GM19239 (cell line): ENCODE measurements around the gene MMP21.

Experiments
- DNase-seq: peaks from one replicate; pipeline ENCODE4 v3.0.0; 2011; ENCODE audit warnings: low spot score; ENCODE audit not compliant: insufficient read length
- FAIRE-seq: peaks from 2 replicates; lab custom pipeline; 2011; peaks lifted over from hg19 to GRCh38; lab: Jason Lieb, UNC

MMP21 gene

GRCh38 chr10:125795128-125795527 lies 19.5 kb upstream of the MMP21 start:
- FAIRE-seq (no peak), DNase-seq (no peak)

GRCh38 chr10:125792342-125793300 lies 17.0 kb upstream of the MMP21 start:
- no peak for DNase-seq
- no peak for FAIRE-seq

DNA sequence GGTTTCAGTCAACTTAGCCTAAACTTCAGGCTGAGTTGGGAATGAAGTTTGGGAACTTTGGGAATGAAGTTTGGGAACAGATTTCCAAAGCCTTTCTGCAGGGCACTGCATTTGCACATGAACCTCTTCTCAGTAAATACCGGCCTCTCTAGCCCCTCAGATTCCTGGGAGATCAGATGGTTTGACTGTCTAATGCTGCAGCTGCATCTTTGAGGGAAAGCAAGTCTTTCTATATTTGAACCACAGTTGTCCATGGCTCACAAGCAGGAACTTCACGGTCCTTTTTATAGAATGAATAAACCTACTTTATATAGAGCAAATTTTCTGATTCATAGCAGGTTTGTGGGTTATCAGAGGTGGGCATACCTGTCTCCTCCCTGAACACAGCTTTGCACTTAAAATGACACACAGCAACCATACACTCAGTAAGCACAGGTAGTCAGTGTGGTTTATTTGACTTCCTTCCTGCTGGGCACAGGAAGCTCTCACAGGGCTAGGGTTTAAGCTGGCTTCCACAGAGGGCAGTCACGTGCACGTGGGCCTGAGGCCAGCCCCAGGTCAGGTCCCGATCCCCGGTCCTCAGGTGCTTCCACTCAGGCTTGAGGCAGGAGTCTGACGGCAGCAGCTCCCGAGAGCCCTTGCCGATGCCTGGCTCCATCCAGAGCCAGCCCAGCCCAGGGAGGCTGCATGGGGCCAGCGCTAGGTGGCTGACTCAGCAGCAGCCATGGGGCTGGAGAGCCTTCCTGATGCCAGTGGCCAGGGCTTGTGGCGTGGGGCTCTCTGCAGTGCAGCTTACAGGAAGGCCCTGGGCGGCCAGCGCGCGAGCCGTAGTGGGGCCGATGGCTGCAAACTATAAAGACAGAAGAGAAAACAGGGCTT lies 12.8 kb upstream of the MMP21 start:
- DNase-seq (no peak), FAIRE-seq (no peak)

- FAIRE-seq, result no peak
- DNase-seq, result no peak
These were observed 10.2 kb upstream of the MMP21 start for GRCh38 chr10:125785791-125786190.

- DNase-seq, result peak; percentile 36
- FAIRE-seq, result peak; percentile 98
These were observed 8.3 kb upstream of the MMP21 start for GRCh38 chr10:125783957-125784356.

GRCh38 chr10:125783408-125783807 lies 7.8 kb upstream of the MMP21 start:
- no peak for DNase-seq
- no peak for FAIRE-seq

- no peak for FAIRE-seq
- no peak for DNase-seq
These were observed 7.0 kb upstream of the MMP21 start for GRCh38 chr10:125782616-125783015.

GRCh38 chr10:125782054-125782453 lies 6.4 kb upstream of the MMP21 start:
- no peak for FAIRE-seq
- DNase-seq, result no peak

DNA sequence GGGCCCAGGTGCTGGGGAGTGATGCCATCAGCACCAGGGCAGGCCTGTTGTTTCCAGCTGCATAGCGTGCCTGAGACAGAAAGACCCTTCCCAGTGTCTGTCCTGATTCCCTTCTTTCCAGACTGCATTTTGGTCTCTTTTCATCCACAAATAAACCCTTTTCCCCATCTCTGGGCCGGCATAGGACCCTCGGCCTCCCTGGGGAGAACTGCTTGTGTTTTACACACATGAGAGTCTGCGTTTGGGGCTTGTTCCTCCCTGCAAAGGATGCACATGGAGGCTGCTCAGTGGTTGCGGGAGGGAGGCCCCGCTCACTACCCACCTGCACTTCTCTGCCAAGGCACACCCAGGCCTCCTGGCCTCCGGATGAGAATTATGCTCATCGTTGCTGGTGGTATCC lies 5.8 kb upstream of the MMP21 start:
- no peak for DNase-seq
- FAIRE-seq, result no peak

- DNase-seq, result no peak
- FAIRE-seq, result no peak
These were observed 4.0 kb upstream of the MMP21 start for GRCh38 chr10:125779403-125780327.

GRCh38 chr10:125778556-125778955 lies 2.9 kb upstream of the MMP21 start:
- FAIRE-seq, result no peak
- no peak for DNase-seq

- FAIRE-seq (no peak), DNase-seq (no peak)
These were observed 2.2 kb upstream of the MMP21 start for GRCh38 chr10:125777806-125778205.

GRCh38 chr10:125774581-125775191 lies 935 bp downstream of the MMP21 start:
- FAIRE-seq, result no peak
- DNase-seq, result no peak

- DNase-seq (no peak), FAIRE-seq (no peak)
These were observed 1.7 kb downstream of the MMP21 start for GRCh38 chr10:125773687-125774543.

GRCh38 chr10:125772864-125773180 lies 2.8 kb downstream of the MMP21 start:
- no peak for DNase-seq
- FAIRE-seq, result no peak

GRCh38 chr10:125772112-125772863 lies 3.3 kb downstream of the MMP21 start:
- FAIRE-seq (no peak), DNase-seq (no peak)

GRCh38 chr10:125770844-125771243 lies 4.8 kb downstream of the MMP21 start:
- DNase-seq (no peak), FAIRE-seq (no peak)

DNA sequence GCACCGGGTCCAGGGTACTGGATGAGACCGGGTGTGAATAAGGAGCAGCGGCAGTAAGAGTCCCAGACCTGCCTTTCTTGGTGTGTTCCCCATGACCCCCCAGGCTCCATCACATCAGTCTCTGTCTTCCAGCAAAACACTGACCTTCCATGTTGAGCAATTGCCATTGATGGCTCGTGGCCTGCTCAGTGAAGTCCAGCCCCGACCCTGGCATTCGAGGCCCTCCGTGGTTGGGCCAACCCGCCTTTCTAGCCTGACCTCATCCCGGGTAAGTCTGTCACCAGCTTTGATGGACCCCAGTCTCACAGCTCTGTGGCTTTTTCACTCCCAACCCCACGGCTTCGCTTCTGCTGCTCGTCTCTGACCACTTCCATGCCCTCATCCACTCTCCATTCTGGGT lies 6.4 kb downstream of the MMP21 start:
- DNase-seq, result no peak
- FAIRE-seq, result no peak
